Airway epithelial cell (primary cell): ENCODE data around the gene DNAJC18. TPM values are rescaled to one million over a fixed set of nuclear protein-coding genes. Genes with fewer than 3 reads are reported as not detected.

Experiments used
- total RNA-seq: library from RNA; depleted of rRNA; stranded (reverse); fragments of >200 nt; gene quantifications from 2 replicates; pipeline ENCODE4 v1.2.3, GENCODE V29; 2015

DNAJC18 gene
- total RNA-seq = 10.6 and 11.3 TPM in 2 replicates

DNA sequence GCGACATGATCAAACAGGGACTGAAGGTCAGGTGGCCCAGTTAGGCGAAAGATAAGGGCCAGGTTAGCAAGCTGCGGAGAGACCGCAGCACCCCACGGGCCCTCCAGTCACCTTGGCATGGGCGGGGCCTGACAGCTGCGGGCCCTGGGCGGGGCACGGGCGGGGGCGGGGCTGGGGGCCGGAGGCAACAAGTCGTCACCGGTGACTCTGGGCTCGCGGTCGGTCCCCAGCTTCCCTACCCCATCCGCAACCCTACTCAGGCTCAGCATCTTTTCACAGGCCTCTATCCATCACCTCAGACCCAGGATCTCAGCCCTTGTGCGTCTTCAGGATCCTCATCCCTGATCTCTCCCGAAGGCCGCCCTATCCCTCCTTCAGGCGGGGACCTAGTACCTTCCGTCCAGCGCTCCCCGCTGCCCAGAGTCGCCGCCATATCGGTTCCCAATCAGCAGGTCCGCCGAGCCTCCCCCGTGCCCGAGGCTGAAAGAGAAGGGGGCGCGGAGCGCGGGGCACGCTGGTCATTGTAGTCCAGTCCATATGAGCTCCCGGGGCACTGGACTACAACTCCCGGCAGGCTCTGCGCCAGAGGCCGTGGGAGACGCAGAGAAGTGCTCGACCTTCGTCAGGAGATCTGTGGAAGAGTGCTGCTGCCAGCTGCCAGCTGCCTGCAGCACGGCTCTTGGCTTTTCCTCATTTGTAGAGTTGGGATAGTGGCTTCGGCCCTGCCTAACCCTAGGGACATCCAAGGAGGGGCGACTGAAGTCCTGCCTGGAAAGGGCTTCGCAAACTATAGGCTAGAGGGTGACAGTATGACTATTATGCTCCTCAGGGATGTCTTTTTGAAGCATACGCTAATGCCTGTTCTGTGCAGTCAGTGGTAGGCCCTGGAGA is at the start of gene DNAJC18:
Gene DNAJC18, minus strand, starts transcription at position 513 of the 891 bp plus-strand sequence. Its CDS starts 80 bp downstream, at position 433.

GRCh38 chr5:139482050-139482889 is 42.9 kb upstream of the DNAJC18 start, which contains the start of gene STING1:
Gene STING1 (minus strand): TSS chr5:139482758. CDS start chr5:139481704, 1,054 bp downstream.

GRCh38 chr5:139470821-139471300 is 31.5 kb upstream of the DNAJC18 start, which contains the start of gene SMIM33:
Gene SMIM33 (plus strand): TSS chr5:139471004. CDS start chr5:139471122, 118 bp downstream.

GRCh38 chr5:139462586-139463276 is 23.4 kb upstream of the DNAJC18 start, which contains the start of gene ECSCR:
Gene ECSCR (minus strand): TSS chr5:139462743. CDS start chr5:139462670, 73 bp downstream.

DNA sequence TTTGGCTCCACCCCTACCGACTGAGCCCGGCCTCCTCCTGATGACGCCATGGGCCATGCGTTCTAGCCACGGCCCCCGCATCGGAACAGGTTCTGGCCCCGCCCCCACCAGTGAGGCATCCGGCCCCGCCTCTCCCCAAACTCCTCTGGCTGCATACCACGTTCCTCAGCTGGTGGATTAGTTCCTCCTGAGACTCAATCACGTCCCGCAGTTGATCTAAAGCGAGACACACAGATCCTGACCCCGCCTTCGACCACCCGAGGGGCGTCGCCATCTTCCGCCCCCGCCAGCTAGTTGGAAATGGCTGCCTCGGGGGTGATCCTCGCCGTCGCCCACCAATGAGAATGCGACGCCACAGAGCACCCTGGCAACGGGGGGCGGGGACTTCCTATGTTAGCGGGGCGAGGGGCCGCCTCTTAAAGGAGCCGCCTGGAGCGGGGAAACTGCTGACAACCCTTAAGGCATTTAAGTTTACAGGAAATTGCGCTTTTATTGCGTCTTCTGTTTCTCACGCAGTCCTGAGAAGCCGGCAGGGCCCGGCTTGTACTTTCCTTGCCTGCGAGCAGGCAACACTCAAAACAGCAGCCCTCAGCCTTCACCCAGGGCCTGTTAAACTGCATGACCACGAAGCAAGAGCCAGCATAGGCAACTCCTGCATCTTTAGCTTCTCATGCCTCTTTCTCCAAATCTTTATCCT is 35.4 kb downstream of the DNAJC18 start, which contains the start of gene SPATA24:
Gene SPATA24, minus strand, starts transcription at position 303 of the 697 bp plus-strand sequence. Its CDS starts 29 bp downstream, at position 274.

GRCh38 chr5:139394654-139395566 is 44.4 kb downstream of the DNAJC18 start, which contains the start of gene PROB1:
Gene PROB1 (minus strand): TSS chr5:139395104. CDS start chr5:139395081, 23 bp downstream.

GRCh38 chr5:139389701-139390638 is 49.4 kb downstream of the DNAJC18 start, which contains the start of gene MZB1:
Gene MZB1 (minus strand): TSS chr5:139389913. CDS start chr5:139389856, 57 bp downstream.

DNA sequence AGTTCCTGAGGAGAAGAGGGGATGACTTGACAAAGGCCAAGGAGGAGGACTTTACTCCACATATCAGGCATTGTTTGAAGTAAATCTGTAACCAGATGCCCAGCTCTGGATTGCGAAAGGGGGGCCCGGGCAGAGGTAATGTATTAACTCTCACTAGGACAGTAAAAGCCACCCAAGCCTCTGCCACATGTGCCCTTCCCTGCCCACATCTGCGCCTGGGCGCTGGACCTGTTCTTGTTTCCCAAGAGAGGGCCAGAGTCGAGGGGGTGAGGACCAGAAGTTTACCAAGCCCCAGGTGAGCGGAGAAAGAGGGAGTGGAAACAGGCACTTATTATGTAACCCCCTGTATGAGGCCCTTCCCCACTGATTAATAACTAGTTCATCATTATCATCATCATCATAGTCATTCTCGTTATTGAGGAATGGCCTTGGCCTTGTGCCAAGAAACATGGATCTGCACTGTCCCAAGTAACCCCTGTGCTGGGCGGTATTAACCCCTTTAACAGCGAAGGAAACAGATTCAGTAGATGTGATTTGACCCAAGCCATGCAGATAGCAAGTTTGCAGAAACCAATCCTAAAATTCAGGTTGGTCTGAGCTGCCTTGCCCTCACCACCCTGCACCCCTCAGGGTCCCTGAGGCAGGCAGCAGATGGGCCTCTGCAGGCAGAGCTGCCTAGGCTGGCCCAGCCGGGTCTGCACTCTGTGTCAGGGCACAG is 55.9 kb downstream of the DNAJC18 start, which contains the start of gene SLC23A1:
Gene SLC23A1, minus strand, starts transcription at position 23 of the 718 bp plus-strand sequence. CDS start 44 bp downstream, outside the sequence.

Other genes with a start within 250 kb of the DNAJC18 start
- gene SIL1, start 241.2 kb downstream of the DNAJC18 start, total RNA-seq = 37.3 and 44.9 TPM in 2 replicates
- gene MATR3, start 145.8 kb downstream of the DNAJC18 start, total RNA-seq = 145 and 151 TPM in 2 replicates
- 44.5 and 51.5 TPM in 2 replicates for gene PAIP2, start 97.7 kb downstream of the DNAJC18 start, total RNA-seq
- gene SLC23A1, start 56.2 kb downstream of the DNAJC18 start, total RNA-seq = not detected in 2 replicates
- not detected in 2 replicates for gene MZB1, start 49.6 kb downstream of the DNAJC18 start, total RNA-seq
- gene PROB1, start 44.4 kb downstream of the DNAJC18 start, total RNA-seq = 0.79 and 1.6 TPM in 2 replicates
- 5.3 and 5.4 TPM in 2 replicates for gene SPATA24, start 35.4 kb downstream of the DNAJC18 start, total RNA-seq
- not detected in 2 replicates for gene ECSCR, start 23.2 kb upstream of the DNAJC18 start, total RNA-seq
- not detected in 2 replicates for gene SMIM33, start 31.5 kb upstream of the DNAJC18 start, total RNA-seq
- 45.3 and 48.2 TPM in 2 replicates for gene STING1, start 43.2 kb upstream of the DNAJC18 start, total RNA-seq
- 132 and 154 TPM in 2 replicates for gene UBE2D2, start 121.8 kb upstream of the DNAJC18 start, total RNA-seq
- 18.6 and 28.6 TPM in 2 replicates for gene CXXC5, start 208.8 kb upstream of the DNAJC18 start, total RNA-seq